IPS-18c (cell line): Measurements from ENCODE around the gene ESF1.
"Not testable (repeated sequence)": the region's sequence is repeated elsewhere in the genome, so short reads cannot be mapped to it uniquely, and the experiment has no call there.

Experiments used
- H3K4me3 ChIP-seq: 2 replicates; pipeline ENCODE4 v1.7.0; 2013; ENCODE audit warnings: low read depth, mild to moderate bottlenecking, low read length, moderate library complexity; ENCODE audit not compliant: insufficient read depth
- H3K9me3 ChIP-seq: one replicate; pipeline ENCODE4 v1.6.1; 2013; ENCODE audit warnings: mild to moderate bottlenecking, low read length, moderate library complexity; ENCODE audit not compliant: control insufficient read depth, insufficient read depth

ESF1 gene

GRCh38 chr20:13793001-13793400 lies 8.3 kb upstream of the ESF1 start:
- no peak overlapping the region for H3K4me3 ChIP-seq
- no peaks in the 10 kb centered on the region for H3K9me3 ChIP-seq

GRCh38 chr20:13791540-13792459 lies 7.1 kb upstream of the ESF1 start:
- H3K9me3 ChIP-seq: no peaks in the 10 kb centered on the region
- no peak overlapping the region for H3K4me3 ChIP-seq

- Histone ChIP-seq H3K4me3 (no peak overlapping the region), H3K9me3 (no peaks in the 10 kb centered on the region)
Measured at GRCh38 chr20:13790708-13791107, 6.0 kb upstream of the ESF1 start.

GRCh38 chr20:13788167-13788834 lies 3.6 kb upstream of the ESF1 start:
- H3K9me3 ChIP-seq: no peaks in the 10 kb centered on the region
- H3K4me3 ChIP-seq: no peak overlapping the region

GRCh38 chr20:13786143-13786828 lies 1.6 kb upstream of the ESF1 start:
- H3K4me3 ChIP-seq: peak overlapping the region; percentile 85
- no peaks in the 10 kb centered on the region for H3K9me3 ChIP-seq

GRCh38 chr20:13784271-13784892 lies 337 bp downstream of the ESF1 start:
- Histone ChIP-seq H3K9me3 (no peaks in the 10 kb centered on the region), H3K4me3 (peak overlapping the region; percentile 85)

- no peaks in the 10 kb centered on the region for H3K9me3 ChIP-seq
- H3K4me3 ChIP-seq: peak overlapping the region; percentile 85; the same call in 1 of the 2 replicates
Measured at GRCh38 chr20:13783528-13783927, 1.2 kb downstream of the ESF1 start.

- H3K9me3 ChIP-seq: no peaks in the 10 kb centered on the region
- no peak overlapping the region for H3K4me3 ChIP-seq
Measured at GRCh38 chr20:13778827-13779226, 5.9 kb downstream of the ESF1 start.

- no peaks in the 10 kb centered on the region for H3K9me3 ChIP-seq
- H3K4me3 ChIP-seq: no peak overlapping the region
Measured at GRCh38 chr20:13777171-13777601, 7.5 kb downstream of the ESF1 start.

GRCh38 chr20:13775867-13776266 lies 8.9 kb downstream of the ESF1 start:
- no peak overlapping the region for H3K4me3 ChIP-seq
- no peaks in the 10 kb centered on the region for H3K9me3 ChIP-seq

GRCh38 chr20:13772529-13772928 lies 12.2 kb downstream of the ESF1 start:
- Histone ChIP-seq H3K4me3 (no peak overlapping the region), H3K9me3 (no peaks in the 10 kb centered on the region)

GRCh38 chr20:13771853-13772453 lies 12.8 kb downstream of the ESF1 start:
- no peaks in the 10 kb centered on the region for H3K9me3 ChIP-seq
- H3K4me3 ChIP-seq: no peak overlapping the region

- Histone ChIP-seq H3K9me3 (no peaks in the 10 kb centered on the region), H3K4me3 (no peak overlapping the region)
Measured at GRCh38 chr20:13770141-13770540, 14.6 kb downstream of the ESF1 start.

- H3K9me3 ChIP-seq: no peaks in the 10 kb centered on the region
- no peak overlapping the region for H3K4me3 ChIP-seq
Measured at GRCh38 chr20:13765868-13766416, 18.8 kb downstream of the ESF1 start.

- Histone ChIP-seq H3K4me3 (no peak overlapping the region), H3K9me3 (no peaks in the 10 kb centered on the region)
Measured at GRCh38 chr20:13765299-13765698, 19.4 kb downstream of the ESF1 start.

- not testable (repeated sequence) for H3K4me3 ChIP-seq, H3K9me3 ChIP-seq
Measured at GRCh38 chr20:13760451-13760946, 24.2 kb downstream of the ESF1 start.

- H3K4me3 ChIP-seq: no peak overlapping the region
- H3K9me3 ChIP-seq: no peaks in the 10 kb centered on the region
Measured at GRCh38 chr20:13758884-13759283, 25.8 kb downstream of the ESF1 start.
